Lower leg skin (tissue), 4 donors: ENCODE data around the gene CFAP410. TPM values are rescaled to one million over a fixed set of nuclear protein-coding genes. Genes with fewer than 3 reads are reported as not detected.
"Not testable (repeated sequence)": the region's sequence is repeated elsewhere in the genome, so short reads cannot be mapped to it uniquely, and the experiment has no call there.

Source experiments
- DNase-seq, 2 donors: peaks; one replicate each; pipeline ENCODE4 v3.0.0-alpha.2; 2019; ENCODE audit warnings: low spot score in 2 of 2
- H3K4me3 ChIP-seq: fragments of 200-600 bp; sonication (generic); 2 replicates; pipeline ENCODE4 v1.5.1; 2017; ENCODE audit warnings: mild to moderate bottlenecking, low read depth; ENCODE audit not compliant: poor library complexity, severe bottlenecking
- CTCF ChIP-seq, 3 donors: fragments of 450-650 bp; IDR thresholded peaks; one replicate each; pipeline ENCODE4 v1.5.1; 2016; ENCODE audit warnings: antibody characterized with exemption in 3 of 3, mild to moderate bottlenecking in 3 of 3, moderate library complexity in 2 of 3
- POLR2A ChIP-seq, 2 donors: fragments of 450-650 bp; IDR thresholded peaks; one replicate each; pipeline ENCODE4 v1.6.1; 2016 to 2017; ENCODE audit warnings: antibody characterized with exemption in 2 of 2, mild to moderate bottlenecking in 1 of 2, moderate library complexity in 1 of 2
- WGBS, 2 donors: methylation state at CpG; one replicate each; pipeline ENCODE4 v1.1.5; 2018; 5-methylcytosine and 5-hydroxymethylcytosine counted together
- intact Hi-C: fragments of 100-400 bp; cut with DNase I; formaldehyde crosslinking; loops from one replicate; pipeline ENCODE4 v1.15.0; 2023; ENCODE audit warnings: low total_unique reads
- total RNA-seq, 4 donors: library from RNA; depleted of rRNA; stranded (reverse); fragments of >200 nt; gene quantifications; one replicate each; pipeline ENCODE4 v1.1.0, GENCODE V29; 2016

Gene CFAP410
- total RNA-seq, 4 donors from 2014 or later, result 21.3 to 40.1 (median 25.2) TPM

- no peak overlapping the region for H3K4me3 ChIP-seq
- intact Hi-C loops, result no loop called here
- TF ChIP-seq POLR2A (IDR thresholded peaks at IDR 0.05), result no peak
- TF ChIP-seq CTCF (IDR thresholded peaks at IDR 0.05), result no peak
- no peak for DNase-seq
- 43 to 68% methylated on average over 11 to 15 of the region's 16 CpGs for WGBS, 2 donors
Observed at GRCh38 chr21:44304011-44304616, 35.1 kb downstream of the CFAP410 start.

- intact Hi-C loops, result no loop called here
- DNase-seq, result no peak
- TF ChIP-seq POLR2A (IDR thresholded peaks at IDR 0.05), result no peak
- TF ChIP-seq CTCF (IDR thresholded peaks at IDR 0.05), result no peak
- whole genome bisulfite sequencing, 2 donors, result 71 to 80% methylated on average over 12 of the region's 12 CpGs
- H3K4me3 ChIP-seq, result no peak overlapping the region
Observed at GRCh38 chr21:44303490-44303981, 35.7 kb downstream of the CFAP410 start.

GRCh38 chr21:44302573-44303401 is 36.4 kb downstream of the CFAP410 start:
- H3K4me3 ChIP-seq, DNase-seq, intact Hi-C loops: not testable (repeated sequence)
- 81 to 84% methylated on average over 23 of the region's 23 CpGs for WGBS, 2 donors

GRCh38 chr21:44301961-44302406 is 37.2 kb downstream of the CFAP410 start:
- no peak overlapping the region for H3K4me3 ChIP-seq
- 67 to 77% methylated on average over 8 to 9 of the region's 9 CpGs for WGBS, 2 donors
- intact Hi-C loops, result no loop called here
- TF ChIP-seq POLR2A (IDR thresholded peaks at IDR 0.05), result no peak
- no peak for TF ChIP-seq CTCF (IDR thresholded peaks at IDR 0.05)
- no peak for DNase-seq

GRCh38 chr21:44301141-44301540 is 38.0 kb downstream of the CFAP410 start:
- TF ChIP-seq CTCF (IDR thresholded peaks at IDR 0.05) (no peak), POLR2A (IDR thresholded peaks at IDR 0.05) (no peak)
- no peak overlapping the region for H3K4me3 ChIP-seq
- DNase-seq, result no peak
- intact Hi-C loops, result no loop called here
- WGBS, 2 donors, result 54 to 62% methylated on average over 13 of the region's 13 CpGs

- intact Hi-C loops, result no loop called here
- WGBS, 2 donors, result 0 to 1% methylated on average over 2 to 15 of the region's 67 CpGs
- TF ChIP-seq POLR2A (IDR thresholded peaks at IDR 0.05) (peak in 1 of 2 donors; percentile 27), CTCF (IDR thresholded peaks at IDR 0.05) (no peak)
- peak overlapping the region; percentile 63 for H3K4me3 ChIP-seq
- peak; percentile 63 to 95 for DNase-seq
Observed at GRCh38 chr21:44300262-44300959, 38.8 kb downstream of the CFAP410 start.
